Caco-2 (cell line): ENCODE measurements around the gene TUBA3D. TPM values are rescaled to one million over a fixed set of nuclear protein-coding genes. Genes with fewer than 3 reads are reported as not detected.
A peak's percentile ranks its signal among the peaks of the same experiment; 100 is the strongest.
"Not testable (repeated sequence)": the region's sequence is repeated elsewhere in the genome, so short reads cannot be mapped to it uniquely, and the experiment has no call there.

Experiments used
- BruUV-seq: library from RNA; stranded (reverse); fragments of 400-500 nt; replicated peaks from 2 replicates; lab custom pipeline; 2021; lab: Mats Ljungman, UMichigan
- CTCF ChIA-PET: fragments of 300-600 bp; sonication (Branson Sonifier 250); formaldehyde crosslinking; loops from one replicate; lab custom pipeline; 2022; ENCODE audit warnings: antibody characterized with exemption; lab: Charles Lee
- POLR2A ChIA-PET: fragments of 300-600 bp; sonication (Branson Sonifier 250); formaldehyde crosslinking; loops from one replicate; lab custom pipeline; 2022; ENCODE audit warnings: antibody characterized with exemption; lab: Charles Lee
- DNase-seq, 2 experiments: peaks; one replicate each; pipeline versions ENCODE4 v3.0.0 to v3.0.0-alpha.2; 2020 to 2022
- H3K27me3 ChIP-seq: replicated peaks from 2 replicates; pipeline ENCODE4 v1.6.0; 2011; ENCODE audit warnings: low read length; ENCODE audit not compliant: control insufficient read depth, insufficient read depth
- H3K36me3 ChIP-seq: 2 replicates; pipeline ENCODE4 v1.5.1; 2011; ENCODE audit warnings: low read length; ENCODE audit not compliant: control insufficient read depth, insufficient read depth
- H3K4me1 ChIP-seq: fragments of 250-450 bp; sonication (Bioruptor Pico); 2 replicates; pipeline ENCODE4 v1.5.1; 2020; ENCODE audit warnings: mild to moderate bottlenecking
- H3K4me3 ChIP-seq: 2 replicates; pipeline ENCODE4 v1.5.1; 2011; ENCODE audit warnings: low read depth, mild to moderate bottlenecking, control low read depth, low read length
- H3K9me3 ChIP-seq: fragments of 250-450 bp; sonication (Bioruptor Pico); 2 replicates; pipeline ENCODE4 v1.5.1; 2020; ENCODE audit warnings: mild to moderate bottlenecking, moderate library complexity
- H3K27ac Mint-ChIP-seq: one replicate; pipeline ENCODE4 v1.8.0; 2022; ENCODE audit warnings: mixed read lengths; ENCODE audit not compliant: unreplicated experiment
- H3K27me3 Mint-ChIP-seq: one replicate; pipeline ENCODE4 v1.8.0; 2022; ENCODE audit warnings: mixed read lengths; ENCODE audit not compliant: insufficient read depth, unreplicated experiment
- H3K36me3 Mint-ChIP-seq: one replicate; pipeline ENCODE4 v1.8.0; 2022; ENCODE audit warnings: mild to moderate bottlenecking, mixed read lengths; ENCODE audit not compliant: insufficient read depth, unreplicated experiment
- H3K4me1 Mint-ChIP-seq: one replicate; pipeline ENCODE4 v1.8.0; 2022; ENCODE audit warnings: low read depth, mixed read lengths; ENCODE audit not compliant: unreplicated experiment
- H3K4me3 Mint-ChIP-seq: one replicate; pipeline ENCODE4 v1.8.0; 2022; ENCODE audit warnings: mild to moderate bottlenecking, moderate library complexity, mixed read lengths; ENCODE audit not compliant: unreplicated experiment
- H3K9me3 Mint-ChIP-seq: one replicate; pipeline ENCODE4 v1.8.0; 2022; ENCODE audit warnings: mixed read lengths; ENCODE audit not compliant: unreplicated experiment
- intact Hi-C: fragments of 100-400 bp; cut with micrococcal nuclease; formaldehyde crosslinking; loops from one replicate; pipeline ENCODE4 v1.10.0; 2022; ENCODE audit not compliant: unreplicated experiment
- microRNA-seq: library from miRNA; unstranded; fragments of <30 nt; microRNA quantifications from one replicate; pipeline ENCODE4 v1.2.0, GENCODE V29; 2022
- total RNA-seq: library from RNA; stranded (reverse); gene quantifications from 2 replicates; pipeline ENCODE4 v1.2.3, GENCODE V29; 2022

TUBA3D gene
- total RNA-seq, 1 experiment from 2014 or later: not detected

DNA sequence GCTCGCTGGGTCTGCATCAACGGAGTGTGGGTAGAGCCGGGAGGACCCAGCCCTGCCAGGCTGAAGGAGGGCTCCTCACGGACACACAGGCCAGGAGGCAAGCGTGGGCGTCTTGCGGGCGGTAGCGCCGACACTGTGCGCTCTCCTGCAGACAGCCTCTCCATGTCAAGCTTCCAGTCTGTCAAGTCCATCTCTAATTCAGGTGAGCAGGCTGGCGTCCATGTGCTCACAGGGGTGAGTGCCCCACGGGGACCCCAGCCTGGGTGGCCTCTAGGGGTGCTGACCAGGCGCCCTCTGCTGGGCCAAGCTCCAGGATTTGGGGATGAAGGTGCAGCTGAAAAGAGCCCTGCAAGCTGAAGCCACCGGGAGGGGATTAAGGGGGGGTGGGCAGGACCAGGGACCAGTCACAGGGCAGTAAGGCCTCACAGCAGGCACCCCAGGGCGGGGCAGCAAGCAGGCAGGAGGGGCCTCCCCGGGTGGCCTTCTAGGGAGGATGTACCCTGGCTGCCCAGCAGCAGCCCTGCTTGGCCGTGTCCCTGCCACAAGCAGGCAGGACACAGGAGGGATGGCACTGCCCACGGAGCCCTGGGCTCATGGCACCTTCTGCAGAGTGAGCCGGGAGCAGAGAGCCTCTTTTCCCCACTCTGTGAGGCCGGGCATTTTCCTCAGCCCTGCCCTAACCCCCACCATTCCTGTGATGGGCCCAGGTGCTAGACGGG, 54.9 kb downstream of the TUBA3D start:
- H3K27me3 ChIP-seq, H3K27ac Mint-ChIP-seq, H3K9me3 ChIP-seq, H3K27me3 Mint-ChIP-seq, H3K36me3 ChIP-seq, POLR2A ChIA-PET, intact Hi-C loops, H3K4me3 Mint-ChIP-seq, H3K4me1 ChIP-seq, BruUV-seq, H3K4me1 Mint-ChIP-seq, H3K36me3 Mint-ChIP-seq, H3K9me3 Mint-ChIP-seq, H3K4me3 ChIP-seq: not testable (repeated sequence)
- CTCF ChIA-PET: interaction anchor here (0.7 kb wide), 1 partner anchor 25 kb away, joined by 4 read pairs; no protein-coding TSS in a partner anchor
- peak in 1 of 2 experiments; percentile 23 for DNase-seq

GRCh38 chr2:131531547-131532185, 55.7 kb downstream of the TUBA3D start:
- H3K27ac Mint-ChIP-seq, H3K4me3 Mint-ChIP-seq, H3K9me3 ChIP-seq, POLR2A ChIA-PET, DNase-seq, BruUV-seq, H3K36me3 ChIP-seq, H3K9me3 Mint-ChIP-seq, H3K4me1 Mint-ChIP-seq, intact Hi-C loops, H3K4me1 ChIP-seq, H3K27me3 ChIP-seq, H3K4me3 ChIP-seq, H3K27me3 Mint-ChIP-seq, H3K36me3 Mint-ChIP-seq, CTCF ChIA-PET: not testable (repeated sequence)

Small RNA genes lying within 50 kb of the gene (microRNA-seq; reads per million reads assigned to microRNA genes)
- not detected for gene MIR4784

Other genes starting within 250 kb of the TUBA3D start
- 0.23 and 0.39 TPM in 2 replicates for gene RAB6D, start 112.0 kb upstream of the TUBA3D start, total RNA-seq
- gene MZT2A, start 16.3 kb downstream of the TUBA3D start, total RNA-seq: 275 and 285 TPM in 2 replicates
- gene CCDC74A, start 51.8 kb downstream of the TUBA3D start, total RNA-seq: 0.36 TPM in 1 of 2 replicates, not detected in the other